ENCODE measurements around the gene SP6.
A peak's percentile ranks its signal among the peaks of the same experiment; 100 is the strongest.

SP6 gene

GRCh38 chr17:47816947-47817346, 34.0 kb downstream of the SP6 start:
- H3K27ac Mint-ChIP-seq, result no peak overlapping the region

DNA sequence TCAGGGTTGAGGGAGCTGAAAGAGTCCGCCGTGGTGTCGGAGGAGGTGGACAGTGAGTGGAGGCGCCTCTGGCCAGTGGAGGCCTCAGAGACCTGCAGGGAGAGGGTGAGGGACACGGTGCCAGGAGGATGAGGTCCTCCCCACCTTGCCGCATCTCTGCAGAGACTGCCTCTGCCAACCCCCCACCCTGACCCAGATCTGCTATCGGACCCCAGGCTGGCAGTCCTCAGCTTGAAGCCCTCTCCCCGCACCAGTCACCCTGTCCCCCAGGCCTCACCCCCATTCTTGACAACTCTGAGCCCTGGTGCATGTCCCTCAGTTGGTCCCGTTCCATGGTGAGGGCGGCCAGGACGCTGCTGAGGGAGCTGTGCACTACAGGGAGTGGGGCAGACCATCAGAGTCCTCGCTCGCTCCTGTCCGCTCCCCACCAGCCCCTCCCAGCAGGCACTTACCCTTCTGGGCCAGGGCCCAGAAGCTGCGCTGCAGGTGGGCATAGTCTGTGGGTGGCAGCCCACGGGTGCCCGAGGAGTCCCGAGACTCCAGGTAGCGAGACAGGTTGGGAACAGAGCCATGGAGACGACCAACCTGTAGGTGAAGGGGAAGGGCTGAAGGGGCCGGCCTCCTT, 34.7 kb downstream of the SP6 start:
- Mint-ChIP-seq H3K36me3 (ENCODE audit: low read depth) (peaks cover 23% of the 10 kb centered on the region), H3K9me3 (no peaks in the 10 kb centered on the region), H3K27ac (no peak overlapping the region), H3K4me3 (no peak overlapping the region), H3K27me3 (ENCODE audit: low read depth) (no peaks in the 10 kb centered on the region), H3K4me1 (peaks cover 8% of the 10 kb centered on the region)
- no peak for TF ChIP-seq CTCF (IDR thresholded peaks at IDR 0.05; ENCODE audit: unreplicated experiment in 3 of 3)

More at GRCh38 chr17:47816947-47817346, 34.0 kb downstream of the SP6 start:
- no peak for TF ChIP-seq CTCF (IDR thresholded peaks at IDR 0.05; ENCODE audit: unreplicated experiment in 3 of 3)
- Mint-ChIP-seq H3K27me3 (ENCODE audit: low read depth) (no peaks in the 10 kb centered on the region), H3K36me3 (ENCODE audit: low read depth) (peaks cover 16% of the 10 kb centered on the region), H3K4me3 (peak overlapping the region in 1 of 3 experiments; percentile 15), H3K4me1 (peaks cover 15% of the 10 kb centered on the region), H3K9me3 (no peaks in the 10 kb centered on the region)

GRCh38 chr17:47815106-47815918, 35.7 kb downstream of the SP6 start:
- H3K27ac Mint-ChIP-seq, result no peak overlapping the region
- peaks cover 24% of the 10 kb centered on the region for H3K36me3 Mint-ChIP-seq (ENCODE audit: low read depth)
- H3K4me1 Mint-ChIP-seq, result no peaks in the 10 kb centered on the region
- H3K9me3 Mint-ChIP-seq, result no peaks in the 10 kb centered on the region
- no peaks in the 10 kb centered on the region for H3K27me3 Mint-ChIP-seq (ENCODE audit: low read depth)
- H3K4me3 Mint-ChIP-seq, result no peak overlapping the region
- no peak for TF ChIP-seq CTCF (IDR thresholded peaks at IDR 0.05; ENCODE audit: unreplicated experiment in 3 of 3)

DNA sequence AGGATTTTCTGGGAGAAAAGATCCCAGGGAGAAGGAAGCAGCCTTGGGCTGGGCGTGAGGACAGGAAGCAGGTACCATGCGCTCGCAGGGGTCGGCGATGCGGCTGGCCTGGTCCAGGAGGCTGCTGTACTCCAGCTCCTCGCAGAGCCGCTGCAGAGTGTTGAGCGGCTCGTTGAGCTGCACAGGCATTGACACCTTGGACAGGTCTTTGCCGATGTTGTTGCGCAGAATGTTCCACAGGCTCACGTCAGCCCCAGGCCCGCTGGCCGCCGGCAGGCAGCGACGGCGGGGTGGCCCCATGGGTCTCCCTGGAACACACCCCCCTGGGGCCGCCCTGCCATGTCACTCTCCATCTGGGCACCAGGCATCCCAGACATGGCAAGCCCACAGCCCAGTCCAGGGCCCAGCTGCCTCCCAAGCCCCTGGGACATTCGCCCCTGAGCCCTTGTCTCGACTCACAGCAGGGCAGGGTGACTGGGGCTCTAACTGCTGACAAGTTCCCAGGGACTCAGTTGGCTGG, 37.4 kb downstream of the SP6 start:
- no peaks in the 10 kb centered on the region for H3K4me1 Mint-ChIP-seq
- no peak for TF ChIP-seq CTCF (IDR thresholded peaks at IDR 0.05; ENCODE audit: unreplicated experiment in 3 of 3)

GRCh38 chr17:47813077-47813476, 37.9 kb downstream of the SP6 start:
- no peaks in the 10 kb centered on the region for H3K4me1 Mint-ChIP-seq
- peaks cover 24% of the 10 kb centered on the region for H3K36me3 Mint-ChIP-seq (ENCODE audit: low read depth)
- no peak for TF ChIP-seq CTCF (IDR thresholded peaks at IDR 0.05; ENCODE audit: unreplicated experiment in 3 of 3)
- H3K27me3 Mint-ChIP-seq (ENCODE audit: low read depth), result no peaks in the 10 kb centered on the region
- H3K9me3 Mint-ChIP-seq, result no peaks in the 10 kb centered on the region
- no peak overlapping the region for H3K27ac Mint-ChIP-seq
- H3K4me3 Mint-ChIP-seq, result no peak overlapping the region

More for the DNA sequence above, 37.4 kb downstream of the SP6 start:
- Mint-ChIP-seq H3K27me3 (ENCODE audit: low read depth) (no peaks in the 10 kb centered on the region), H3K9me3 (no peaks in the 10 kb centered on the region), H3K4me3 (no peak overlapping the region), H3K36me3 (ENCODE audit: low read depth) (peaks cover 24% of the 10 kb centered on the region), H3K27ac (no peak overlapping the region)

All from nephron (organoid).